ENCODE measurements around the gene CPEB2.

DNA sequence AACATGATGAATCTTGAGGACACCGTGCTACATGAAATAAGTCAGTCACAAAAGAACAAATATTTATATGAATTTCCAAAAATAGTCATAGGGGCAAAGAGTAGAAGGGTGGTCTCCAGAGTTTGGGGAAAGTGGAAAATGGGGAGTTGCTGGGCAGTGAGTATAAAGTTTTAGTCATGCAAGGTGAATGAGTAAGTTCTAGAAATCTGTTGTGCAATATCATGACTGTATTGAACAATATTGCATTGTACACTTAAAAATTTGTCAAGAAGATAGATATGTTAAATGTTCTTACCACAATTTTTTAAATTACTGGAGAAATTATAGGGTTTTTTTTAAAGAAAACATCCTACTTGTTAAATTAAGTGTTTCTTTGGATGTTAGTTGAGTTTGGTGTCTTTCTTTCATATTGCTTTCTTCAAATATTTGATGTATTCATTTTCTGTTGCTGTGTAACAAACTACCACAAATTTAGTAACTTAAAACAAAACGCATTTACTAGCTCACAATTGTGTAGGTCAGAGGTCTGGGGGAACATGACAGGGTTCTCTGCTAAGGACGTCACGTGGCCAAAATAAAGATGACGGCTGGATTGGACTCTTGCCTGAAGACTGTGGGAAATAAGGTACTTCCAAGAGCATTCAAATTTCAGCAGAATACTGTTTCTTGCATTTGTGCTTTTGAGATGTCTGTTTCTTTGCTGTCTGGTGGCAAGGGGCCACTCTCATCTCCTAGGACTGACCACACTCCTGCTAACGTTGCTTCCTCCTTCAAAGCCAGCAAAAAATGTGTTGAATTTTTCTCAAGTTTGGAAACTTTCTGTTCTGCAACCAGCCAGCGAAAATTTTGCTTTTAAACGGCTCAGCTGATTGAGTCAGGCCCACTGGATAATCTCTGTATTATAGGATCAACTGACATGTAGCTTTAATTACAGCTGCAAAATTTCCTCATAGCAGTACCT lies 76.7 kb downstream of the CPEB2 start:
- TF ChIP-seq, protein P1, sequence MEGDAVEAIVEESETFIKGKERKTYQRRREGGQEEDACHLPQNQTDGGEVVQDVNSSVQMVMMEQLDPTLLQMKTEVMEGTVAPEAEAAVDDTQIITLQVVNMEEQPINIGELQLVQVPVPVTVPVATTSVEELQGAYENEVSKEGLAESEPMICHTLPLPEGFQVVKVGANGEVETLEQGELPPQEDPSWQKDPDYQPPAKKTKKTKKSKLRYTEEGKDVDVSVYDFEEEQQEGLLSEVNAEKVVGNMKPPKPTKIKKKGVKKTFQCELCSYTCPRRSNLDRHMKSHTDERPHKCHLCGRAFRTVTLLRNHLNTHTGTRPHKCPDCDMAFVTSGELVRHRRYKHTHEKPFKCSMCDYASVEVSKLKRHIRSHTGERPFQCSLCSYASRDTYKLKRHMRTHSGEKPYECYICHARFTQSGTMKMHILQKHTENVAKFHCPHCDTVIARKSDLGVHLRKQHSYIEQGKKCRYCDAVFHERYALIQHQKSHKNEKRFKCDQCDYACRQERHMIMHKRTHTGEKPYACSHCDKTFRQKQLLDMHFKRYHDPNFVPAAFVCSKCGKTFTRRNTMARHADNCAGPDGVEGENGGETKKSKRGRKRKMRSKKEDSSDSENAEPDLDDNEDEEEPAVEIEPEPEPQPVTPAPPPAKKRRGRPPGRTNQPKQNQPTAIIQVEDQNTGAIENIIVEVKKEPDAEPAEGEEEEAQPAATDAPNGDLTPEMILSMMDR (IDR thresholded peaks at IDR 0.05): no peak
- TF ChIP-seq POLR2A (IDR thresholded peaks at IDR 0.05): no peak
